C4-2B (cell line): Measurements from ENCODE around the gene OR2V1.

ENCODE experiments used
- ZFX ChIP-seq: fragments of 450-650 bp; IDR thresholded peaks from 2 replicates; pipeline ENCODE4 v1.6.1; 2017
- TF ChIP-seq, protein P1 (sequence below): fragments of 450-650 bp; conservative IDR thresholded peaks from 2 replicates; pipeline ENCODE4 v1.5.1; 2017; ENCODE audit warnings: mild to moderate bottlenecking

DNA sequence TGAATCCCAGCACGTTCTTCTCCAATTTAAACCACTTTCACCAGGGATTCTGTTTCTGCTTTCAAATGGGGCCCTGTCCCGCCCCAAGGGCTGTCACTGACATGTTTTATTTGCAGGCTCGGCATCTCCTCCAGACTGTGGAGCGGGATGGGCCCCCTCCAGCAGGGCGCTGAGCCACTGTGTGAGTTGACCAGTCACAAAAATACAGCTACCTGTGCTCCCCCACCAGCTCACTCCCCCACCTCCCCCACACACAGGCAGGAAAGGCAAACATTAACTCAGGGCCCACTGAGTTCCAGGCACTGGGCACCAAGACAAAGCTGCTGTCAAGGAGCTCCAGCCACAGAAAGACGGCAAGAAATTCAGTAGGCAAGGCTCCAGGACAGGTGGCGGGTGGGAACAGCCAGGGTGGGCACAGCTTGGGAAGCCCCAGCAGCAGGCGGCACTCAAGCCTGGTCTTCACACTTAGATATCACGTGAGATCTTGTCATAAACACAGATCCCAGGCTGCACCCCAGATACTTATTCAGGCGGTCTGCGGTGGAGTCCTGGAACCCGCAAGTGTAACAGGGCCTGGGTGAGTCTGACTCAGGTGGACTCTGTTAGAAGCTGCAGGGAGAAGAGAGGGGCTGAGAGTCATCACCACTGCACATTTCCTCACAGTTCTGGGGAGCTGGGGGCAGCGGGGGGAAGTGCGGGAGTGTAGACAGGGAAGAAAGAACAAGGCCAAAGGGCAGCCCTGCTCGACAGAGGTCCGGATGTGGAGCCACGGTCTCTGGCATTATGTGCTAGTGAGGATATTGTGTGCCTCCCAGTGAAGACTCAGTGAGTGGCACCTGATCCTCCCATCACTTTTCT, 44.7 kb downstream of the OR2V1 start:
- TF ChIP-seq, protein P1, sequence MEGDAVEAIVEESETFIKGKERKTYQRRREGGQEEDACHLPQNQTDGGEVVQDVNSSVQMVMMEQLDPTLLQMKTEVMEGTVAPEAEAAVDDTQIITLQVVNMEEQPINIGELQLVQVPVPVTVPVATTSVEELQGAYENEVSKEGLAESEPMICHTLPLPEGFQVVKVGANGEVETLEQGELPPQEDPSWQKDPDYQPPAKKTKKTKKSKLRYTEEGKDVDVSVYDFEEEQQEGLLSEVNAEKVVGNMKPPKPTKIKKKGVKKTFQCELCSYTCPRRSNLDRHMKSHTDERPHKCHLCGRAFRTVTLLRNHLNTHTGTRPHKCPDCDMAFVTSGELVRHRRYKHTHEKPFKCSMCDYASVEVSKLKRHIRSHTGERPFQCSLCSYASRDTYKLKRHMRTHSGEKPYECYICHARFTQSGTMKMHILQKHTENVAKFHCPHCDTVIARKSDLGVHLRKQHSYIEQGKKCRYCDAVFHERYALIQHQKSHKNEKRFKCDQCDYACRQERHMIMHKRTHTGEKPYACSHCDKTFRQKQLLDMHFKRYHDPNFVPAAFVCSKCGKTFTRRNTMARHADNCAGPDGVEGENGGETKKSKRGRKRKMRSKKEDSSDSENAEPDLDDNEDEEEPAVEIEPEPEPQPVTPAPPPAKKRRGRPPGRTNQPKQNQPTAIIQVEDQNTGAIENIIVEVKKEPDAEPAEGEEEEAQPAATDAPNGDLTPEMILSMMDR = no peak
- no peak for TF ChIP-seq ZFX
